OCI-LY7 (cell line): ENCODE measurements around the gene CUEDC2. TPM values are rescaled to one million over a fixed set of nuclear protein-coding genes. Genes with fewer than 3 reads are reported as not detected.

Experiments used
- BruUV-seq: library from RNA; stranded (reverse); fragments of 400-500 nt; replicated peaks from 2 replicates; lab custom pipeline; 2021; lab: Mats Ljungman, UMichigan
- CTCF ChIA-PET: fragments of 300-600 bp; sonication (Branson Sonifier 250); formaldehyde crosslinking; loops from one replicate; lab custom pipeline; 2022; ENCODE audit warnings: antibody characterized with exemption; ENCODE audit not compliant: unreplicated experiment; lab: Charles Lee
- POLR2A ChIA-PET: fragments of 300-600 bp; sonication (Branson Sonifier 250); formaldehyde crosslinking; loops from one replicate; lab custom pipeline; 2022; ENCODE audit warnings: antibody characterized with exemption; lab: Charles Lee
- DNase-seq: peaks from one replicate; pipeline ENCODE4 v3.0.0-alpha.2; 2015; ENCODE audit warnings: low spot score
- H2AFZ ChIP-seq: fragments of 200-600 bp; sonication (generic), shearing (Covaris generic); 2 replicates; pipeline ENCODE4 v1.6.1; 2014; ENCODE audit warnings: mild to moderate bottlenecking, antibody characterized with exemption, low read length, moderate library complexity
- H3K27ac ChIP-seq: fragments of 200-600 bp; sonication (generic); 2 replicates; pipeline ENCODE4 v1.5.1; 2014; ENCODE audit warnings: mixed run types, low read depth, mild to moderate bottlenecking, moderate library complexity, low read length, inconsistent platforms; ENCODE audit not compliant: poor library complexity, severe bottlenecking
- H3K36me3 ChIP-seq: fragments of 200-600 bp; sonication (generic); 2 replicates; pipeline ENCODE4 v1.6.1; 2014; ENCODE audit warnings: mild to moderate bottlenecking, antibody characterized with exemption, low read length, moderate library complexity, mixed read lengths; ENCODE audit not compliant: insufficient read depth
- H3K4me1 ChIP-seq: fragments of 200-600 bp; sonication (generic); 2 replicates; pipeline ENCODE4 v1.5.1; 2014; ENCODE audit warnings: mild to moderate bottlenecking, low read length; ENCODE audit not compliant: insufficient read depth, poor library complexity, severe bottlenecking
- H3K4me2 ChIP-seq: fragments of 200-600 bp; sonication (generic); 2 replicates; pipeline ENCODE4 v1.6.1; 2014; ENCODE audit warnings: mild to moderate bottlenecking, low read length
- H3K4me3 ChIP-seq: fragments of 200-600 bp; sonication (generic); 2 replicates; pipeline ENCODE4 v1.5.1; 2014; ENCODE audit warnings: mild to moderate bottlenecking, low read depth, low read length; ENCODE audit not compliant: poor library complexity, severe bottlenecking
- H3K79me2 ChIP-seq: fragments of 200-600 bp; sonication (generic); 2 replicates; pipeline ENCODE4 v1.6.1; 2016; ENCODE audit warnings: low read depth, mild to moderate bottlenecking, low read length, moderate library complexity, mixed read lengths; ENCODE audit not compliant: insufficient read depth
- H3K9me2 ChIP-seq: fragments of 200-600 bp; sonication (generic); 2 replicates; pipeline ENCODE4 v1.6.1; 2016; ENCODE audit warnings: mild to moderate bottlenecking, low read length, mixed read lengths; ENCODE audit not compliant: insufficient read depth
- H3K9me3 ChIP-seq: fragments of 200-600 bp; sonication (generic); 2 replicates; pipeline ENCODE4 v1.6.1; 2014; ENCODE audit warnings: mild to moderate bottlenecking, mixed run types, low read length, mixed read lengths
- H4K20me1 ChIP-seq: fragments of 200-600 bp; sonication (generic); 2 replicates; pipeline ENCODE4 v1.6.1; 2014; ENCODE audit warnings: mild to moderate bottlenecking, antibody characterized with exemption, low read length, moderate library complexity, mixed read lengths; ENCODE audit not compliant: insufficient read depth
- EZH2phosphoT487 ChIP-seq: fragments of 200-600 bp; sonication (generic); IDR thresholded peaks from 2 replicates; pipeline ENCODE4 v1.6.1; 2018; ENCODE audit warnings: low read depth, borderline replicate concordance, mild to moderate bottlenecking, mixed run types, antibody characterized with exemption, low read length, moderate library complexity, mixed read lengths
- intact Hi-C: fragments of 100-400 bp; cut with micrococcal nuclease; formaldehyde crosslinking; loops from one replicate; pipeline ENCODE4 v1.10.0; 2022; ENCODE audit not compliant: unreplicated experiment
- microRNA-seq: library from miRNA; unstranded; fragments of <30 nt; microRNA quantifications from one replicate; pipeline ENCODE4 v1.2.0, GENCODE V29; 2022; ENCODE audit warnings: borderline replicate concordance
- small RNA-seq: library from RNA; depleted of rRNA; stranded (forward); fragments of <200 nt; gene quantifications from one replicate; pipeline ENCODE3, GENCODE V24; 2014
- total RNA-seq, 2 experiments: library from RNA; depleted of rRNA in 1 of 2; stranded (reverse); fragments of >200 nt in 1 of 2; shearing (Covaris generic) in 1 of 2; gene quantifications; 2 replicates each; pipeline ENCODE4 v1.2.3, GENCODE V29; 2014 to 2022
- TF ChIP-seq, protein P1 (sequence below): fragments of 200-600 bp; sonication (generic); conservative IDR thresholded peaks from 2 replicates; pipeline ENCODE4 v1.5.1; 2014; ENCODE audit warnings: mild to moderate bottlenecking, antibody characterized with exemption, low read length, moderate library complexity, mixed read lengths

The CUEDC2 gene
- total RNA-seq, 2 experiments from 2014 or later: 48.9 to 73.3 TPM

DNA sequence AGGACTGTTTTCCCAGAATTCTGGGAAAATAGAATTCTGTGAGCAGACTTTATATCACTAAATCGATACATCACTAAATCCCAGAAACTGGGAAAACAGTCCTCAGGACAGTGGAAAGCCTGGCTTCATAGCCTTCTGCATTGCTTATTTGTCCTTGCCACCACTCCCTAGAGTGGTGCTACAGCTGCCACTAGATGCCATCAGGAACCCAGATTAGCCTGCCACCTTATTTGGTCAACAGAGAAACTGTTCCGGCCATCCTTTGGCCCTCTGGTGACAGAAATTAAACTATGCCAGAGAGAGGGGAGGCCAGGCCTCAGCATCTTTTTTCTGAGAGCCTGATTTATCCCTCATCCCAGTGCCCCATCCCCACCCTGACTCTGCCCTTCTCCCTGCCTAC is 56.5 kb downstream of the CUEDC2 start:
- H2AFZ ChIP-seq: no peak overlapping the region
- BruUV-seq: no TSS peak
- H3K9me3 ChIP-seq: 0 out of 2 replicates have a peak, but pooled peaks cover 4% of the 10 kb centered on the region
- no peaks in the 10 kb centered on the region for H3K4me1 ChIP-seq
- no peak overlapping the region for H3K27ac ChIP-seq
- H3K4me3 ChIP-seq: no peak overlapping the region
- POLR2A ChIA-PET: no interaction called here
- no peaks in the 10 kb centered on the region for H3K9me2 ChIP-seq
- no peak for TF ChIP-seq EZH2phosphoT487
- TF ChIP-seq, protein P1, sequence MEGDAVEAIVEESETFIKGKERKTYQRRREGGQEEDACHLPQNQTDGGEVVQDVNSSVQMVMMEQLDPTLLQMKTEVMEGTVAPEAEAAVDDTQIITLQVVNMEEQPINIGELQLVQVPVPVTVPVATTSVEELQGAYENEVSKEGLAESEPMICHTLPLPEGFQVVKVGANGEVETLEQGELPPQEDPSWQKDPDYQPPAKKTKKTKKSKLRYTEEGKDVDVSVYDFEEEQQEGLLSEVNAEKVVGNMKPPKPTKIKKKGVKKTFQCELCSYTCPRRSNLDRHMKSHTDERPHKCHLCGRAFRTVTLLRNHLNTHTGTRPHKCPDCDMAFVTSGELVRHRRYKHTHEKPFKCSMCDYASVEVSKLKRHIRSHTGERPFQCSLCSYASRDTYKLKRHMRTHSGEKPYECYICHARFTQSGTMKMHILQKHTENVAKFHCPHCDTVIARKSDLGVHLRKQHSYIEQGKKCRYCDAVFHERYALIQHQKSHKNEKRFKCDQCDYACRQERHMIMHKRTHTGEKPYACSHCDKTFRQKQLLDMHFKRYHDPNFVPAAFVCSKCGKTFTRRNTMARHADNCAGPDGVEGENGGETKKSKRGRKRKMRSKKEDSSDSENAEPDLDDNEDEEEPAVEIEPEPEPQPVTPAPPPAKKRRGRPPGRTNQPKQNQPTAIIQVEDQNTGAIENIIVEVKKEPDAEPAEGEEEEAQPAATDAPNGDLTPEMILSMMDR: no peak
- no peak for DNase-seq
- H3K4me2 ChIP-seq: no peak overlapping the region
- no peaks in the 10 kb centered on the region for H3K79me2 ChIP-seq
- no peaks in the 10 kb centered on the region for H4K20me1 ChIP-seq
- CTCF ChIA-PET: no interaction called here
- H3K36me3 ChIP-seq: peaks cover 65% of the 10 kb centered on the region
- intact Hi-C loops: no loop called here

- Histone ChIP-seq H3K9me2 (no peaks in the 10 kb centered on the region), H3K9me3 (0 out of 2 replicates have a peak, but pooled peaks cover 6% of the 10 kb centered on the region), H3K79me2 (no peaks in the 10 kb centered on the region), H3K27ac (no peak overlapping the region), H3K4me3 (no peak overlapping the region), H2AFZ (no peak overlapping the region), H3K4me1 (no peaks in the 10 kb centered on the region), H3K36me3 (peaks cover 65% of the 10 kb centered on the region), H3K4me2 (no peak overlapping the region), H4K20me1 (no peaks in the 10 kb centered on the region)
- BruUV-seq: no TSS peak
- ChIA-PET CTCF (interaction anchor here (0.6 kb wide), 1 partner anchor 136 kb away, joined by 4 read pairs; no protein-coding TSS in a partner anchor), POLR2A (interaction anchor here (0.7 kb wide), 1 partner anchor 33 kb away, joined by 4 read pairs; no protein-coding TSS in a partner anchor)
- intact Hi-C loops: no loop called here
- TF ChIP-seq, protein P1: no peak
- TF ChIP-seq EZH2phosphoT487: no peak
- DNase-seq: no peak
Observed at GRCh38 chr10:102375250-102375649, 57.1 kb downstream of the CUEDC2 start.

Small RNA genes within 50 kb of the gene (microRNA-seq; reads per million reads assigned to microRNA genes)
- 893 reads per million, percentile 82 among the genes with 10 or more reads in this experiment for gene MIR146B

Small RNA genes within 50 kb of the gene (small RNA-seq; reads per million reads assigned to genes)
- 7.9 reads per million, percentile 94 among the genes with 10 or more reads in this experiment for gene MIR146B

Other genes starting within 250 kb of the CUEDC2 start
- gene ELOVL3, start 206.3 kb downstream of the CUEDC2 start, total RNA-seq (2014; rRNA removed; shearing (Covaris generic)): 0.62 TPM in 1 of 2 replicates, not detected in the other
- gene ELOVL3, start 206.3 kb downstream of the CUEDC2 start, total RNA-seq (2022): 0.48 TPM in 1 of 2 replicates, not detected in the other
- gene PITX3, start 191.1 kb downstream of the CUEDC2 start, total RNA-seq (2014; rRNA removed; shearing (Covaris generic)): not detected in 2 replicates
- not detected in 2 replicates for gene PITX3, start 191.1 kb downstream of the CUEDC2 start, total RNA-seq (2022)
- gene GBF1, start 187.0 kb downstream of the CUEDC2 start, total RNA-seq (2014; rRNA removed; shearing (Covaris generic)): 13.8 and 17.8 TPM in 2 replicates
- gene GBF1, start 187.0 kb downstream of the CUEDC2 start, total RNA-seq (2022): 33.4 and 36.9 TPM in 2 replicates
- 47.1 and 53.3 TPM in 2 replicates for gene NFKB2, start 36.9 kb downstream of the CUEDC2 start, total RNA-seq (2014; rRNA removed; shearing (Covaris generic))
- 67.3 and 75.2 TPM in 2 replicates for gene NFKB2, start 36.9 kb downstream of the CUEDC2 start, total RNA-seq (2022)
- 2.0 and 2.2 TPM in 2 replicates for gene PSD, start 13.8 kb downstream of the CUEDC2 start, total RNA-seq (2014; rRNA removed; shearing (Covaris generic))
- 10.2 and 10.9 TPM in 2 replicates for gene PSD, start 13.8 kb downstream of the CUEDC2 start, total RNA-seq (2022)
- gene FBXL15, start 11.7 kb downstream of the CUEDC2 start, total RNA-seq (2014; rRNA removed; shearing (Covaris generic)): 13.3 and 20.9 TPM in 2 replicates
- 13.4 and 18.2 TPM in 2 replicates for gene FBXL15, start 11.7 kb downstream of the CUEDC2 start, total RNA-seq (2022)
- 0.67 and 3.3 TPM in 2 replicates for gene C10orf95, start 19.0 kb upstream of the CUEDC2 start, total RNA-seq (2014; rRNA removed; shearing (Covaris generic))
- 0.50 and 0.67 TPM in 2 replicates for gene C10orf95, start 19.0 kb upstream of the CUEDC2 start, total RNA-seq (2022)
- gene ACTR1A, start 70.1 kb upstream of the CUEDC2 start, total RNA-seq (2014; rRNA removed; shearing (Covaris generic)): 51.2 and 55.5 TPM in 2 replicates
- 68.3 and 72.8 TPM in 2 replicates for gene ACTR1A, start 70.1 kb upstream of the CUEDC2 start, total RNA-seq (2022)
- 1.9 and 4.9 TPM in 2 replicates for gene SUFU, start 71.4 kb upstream of the CUEDC2 start, total RNA-seq (2014; rRNA removed; shearing (Covaris generic))
- 10.0 and 10.1 TPM in 2 replicates for gene SUFU, start 71.4 kb upstream of the CUEDC2 start, total RNA-seq (2022)
- 54.2 and 67.3 TPM in 2 replicates for gene TRIM8, start 211.9 kb upstream of the CUEDC2 start, total RNA-seq (2014; rRNA removed; shearing (Covaris generic))
- 73.1 and 92.1 TPM in 2 replicates for gene TRIM8, start 211.9 kb upstream of the CUEDC2 start, total RNA-seq (2022)